NCI-H1436 (cell line): ENCODE results near the gene ATP5PD.

ENCODE experiments used
- DNase-seq: peaks from one replicate; lab custom pipeline; 2025; lab: John Stamatoyannopoulos, UW

ATP5PD gene

GRCh38 chr17:74994440-74994839 is 52.3 kb downstream of the ATP5PD start:
- DNase-seq = no peak

GRCh38 chr17:74992223-74992622 is 54.5 kb downstream of the ATP5PD start:
- DNase-seq = no peak

- DNase-seq = no peak
These were observed 56.1 kb downstream of the ATP5PD start for GRCh38 chr17:74990581-74991105.
